T-helper 1 cell (primary cell): ENCODE data around the gene TMEM205.

Source experiments
- DNase-seq, 5 donors: peaks; one replicate each; pipeline ENCODE4 v3.0.0-alpha.2; 2012 to 2020

TMEM205 gene

GRCh38 chr19:11295665-11296245 lies 50.3 kb downstream of the TMEM205 start, which contains the start of gene TSPAN16:
Gene TSPAN16, plus strand, starts transcription at chr19:11296160. Its CDS starts 138 bp downstream, at chr19:11296298.
- DNase-seq, result no peak

- no peak for DNase-seq
Observed at GRCh38 chr19:11295180-11295579, 50.9 kb downstream of the TMEM205 start.

GRCh38 chr19:11293433-11294389 lies 52.4 kb downstream of the TMEM205 start:
- DNase-seq, result peak; percentile 51 to 83 (median 66)
